Mononuclear cell (primary cell): Measurements from ENCODE around the gene TMEM185B. TPM values are rescaled to one million over a fixed set of nuclear protein-coding genes. Genes with fewer than 3 reads are reported as not detected.
A peak's percentile ranks its signal among the peaks of the same experiment; 100 is the strongest.
"Not testable (repeated sequence)": the region's sequence is repeated elsewhere in the genome, so short reads cannot be mapped to it uniquely, and the experiment has no call there.

ENCODE experiments used
- H3K27me3 ChIP-seq: 2 replicates; pipeline ENCODE4 v1.6.0; 2011; ENCODE audit warnings: low read length, control low read depth; ENCODE audit not compliant: insufficient read depth
- H3K4me1 ChIP-seq: 2 replicates; pipeline ENCODE4 v1.5.1; 2011; ENCODE audit warnings: mild to moderate bottlenecking, low read length, control low read depth; ENCODE audit not compliant: insufficient read depth
- H3K4me3 ChIP-seq: 2 replicates; pipeline ENCODE4 v1.5.1; 2011; ENCODE audit warnings: mild to moderate bottlenecking, low read length, moderate library complexity
- H3K9me3 ChIP-seq: 2 replicates; pipeline ENCODE4 v1.5.1; 2011; ENCODE audit warnings: low read depth, mild to moderate bottlenecking, control low read depth, low read length
- total RNA-seq: library from RNA; depleted of rRNA; stranded (reverse); fragments of >200 nt; gene quantifications from one replicate; pipeline ENCODE4 v1.2.3, GENCODE V29; 2012

TMEM185B gene
- total RNA-seq: 17.5 TPM

DNA sequence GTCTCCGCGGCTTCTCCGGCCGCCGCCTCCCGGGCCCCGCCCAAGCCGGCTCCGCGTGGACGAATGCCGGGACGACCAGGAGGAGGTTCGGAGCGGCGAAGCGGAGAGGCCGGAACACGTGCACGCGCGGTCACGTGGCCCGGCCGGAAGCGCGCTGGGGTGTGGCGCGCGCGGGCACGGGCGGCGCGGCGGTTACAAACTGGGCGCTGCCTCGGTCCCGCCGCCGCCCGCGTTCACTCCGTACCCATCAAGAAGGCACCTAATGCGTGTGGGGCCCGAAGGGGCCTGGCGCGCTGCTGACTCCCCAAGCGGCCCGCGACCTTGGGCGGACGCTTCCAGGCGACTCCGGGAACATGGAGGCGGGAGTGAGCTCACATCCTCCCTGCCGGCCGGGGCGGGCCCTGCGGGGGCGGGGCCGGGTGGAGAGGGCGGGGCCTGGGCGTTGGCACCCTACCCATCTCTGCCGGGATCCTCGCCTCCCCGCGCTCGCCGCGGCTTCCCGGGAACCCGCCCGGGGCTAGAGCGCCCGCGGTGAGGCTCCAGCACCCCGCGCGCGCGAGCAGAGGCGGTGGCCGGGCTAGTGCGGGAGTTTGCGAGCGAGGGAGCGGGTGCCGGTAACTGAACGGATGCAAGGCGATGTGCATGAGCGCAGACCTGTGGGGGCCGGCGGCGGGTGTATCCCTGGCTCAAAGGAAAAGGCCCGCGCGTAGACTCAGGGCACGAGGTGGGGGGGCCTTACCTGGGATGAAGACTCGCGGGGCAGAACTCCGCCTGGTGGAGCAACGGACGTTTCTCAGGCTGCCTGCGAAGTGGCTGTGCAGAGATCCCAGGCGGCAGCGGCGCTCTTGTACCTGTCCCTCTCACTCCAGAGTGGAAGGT lies at the start of gene TMEM185B:
Gene TMEM185B, minus strand, starts transcription at position 367 of the 879 bp plus-strand sequence. CDS start 424 bp downstream, outside the sequence.
- no peaks in the 10 kb centered on the region for H3K9me3 ChIP-seq
- H3K4me1 ChIP-seq: peaks cover 32% of the 10 kb centered on the region
- H3K4me3 ChIP-seq: peak within 1 kb of the TSS; percentile 58
- H3K27me3 ChIP-seq: no peaks in the 10 kb centered on the region

DNA sequence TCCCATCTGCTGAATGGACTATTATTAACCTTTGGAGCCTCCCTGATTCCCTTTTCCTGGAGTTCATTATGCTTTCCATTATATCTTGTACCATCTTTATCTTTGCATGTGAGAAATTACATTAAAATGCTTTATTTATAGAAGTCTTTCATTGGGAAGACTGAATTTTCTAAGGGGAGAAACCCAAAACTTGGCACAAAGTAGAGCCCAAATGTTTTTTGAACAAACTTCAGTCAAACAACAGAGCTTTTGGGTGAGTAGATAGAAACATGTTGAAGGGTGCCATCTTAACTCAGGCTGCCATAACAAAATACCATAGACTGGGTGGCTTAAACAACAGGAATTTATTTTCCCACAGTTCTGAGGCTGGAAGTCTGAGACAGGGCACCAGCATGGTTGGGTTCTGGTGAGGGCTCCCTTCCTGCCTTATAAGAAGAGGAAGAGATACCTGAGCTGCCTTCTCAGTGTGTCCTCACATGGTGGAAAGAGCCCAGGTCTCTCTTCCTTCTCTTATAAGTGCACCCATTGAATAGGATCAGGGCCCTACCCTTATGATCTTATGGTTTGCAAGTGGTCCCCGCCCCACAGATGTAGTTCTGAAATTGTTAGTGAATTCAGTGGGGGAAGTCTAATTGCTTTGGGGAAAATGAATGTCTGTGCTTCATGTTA lies 48.6 kb upstream of the TMEM185B start:
- no peak overlapping the region for H3K4me3 ChIP-seq
- peaks cover 16% of the 10 kb centered on the region for H3K4me1 ChIP-seq
- H3K9me3 ChIP-seq: no peaks in the 10 kb centered on the region
- H3K27me3 ChIP-seq: no peaks in the 10 kb centered on the region

DNA sequence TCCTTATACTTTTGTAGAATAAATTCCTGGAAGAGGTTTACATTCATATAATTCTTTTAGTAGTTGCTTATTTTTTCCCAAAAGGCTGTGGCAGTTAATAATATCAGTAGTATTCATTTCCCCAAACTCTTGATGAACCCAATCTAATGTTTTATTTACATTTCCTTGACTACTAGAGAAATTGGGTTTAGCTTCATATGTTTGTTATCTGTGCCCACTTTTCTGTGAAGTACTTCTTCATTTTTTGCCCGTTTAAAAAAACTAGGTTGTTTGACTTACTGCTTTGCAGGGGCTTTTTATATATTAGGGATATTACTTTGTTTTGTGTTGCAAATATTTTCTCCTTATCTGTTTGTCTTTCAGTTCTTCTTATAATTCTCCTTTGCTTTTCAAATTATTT lies 46.6 kb upstream of the TMEM185B start:
- H3K27me3 ChIP-seq: no peaks in the 10 kb centered on the region
- no peak overlapping the region for H3K4me3 ChIP-seq
- no peaks in the 10 kb centered on the region for H3K9me3 ChIP-seq
- H3K4me1 ChIP-seq: peaks cover 14% of the 10 kb centered on the region

DNA sequence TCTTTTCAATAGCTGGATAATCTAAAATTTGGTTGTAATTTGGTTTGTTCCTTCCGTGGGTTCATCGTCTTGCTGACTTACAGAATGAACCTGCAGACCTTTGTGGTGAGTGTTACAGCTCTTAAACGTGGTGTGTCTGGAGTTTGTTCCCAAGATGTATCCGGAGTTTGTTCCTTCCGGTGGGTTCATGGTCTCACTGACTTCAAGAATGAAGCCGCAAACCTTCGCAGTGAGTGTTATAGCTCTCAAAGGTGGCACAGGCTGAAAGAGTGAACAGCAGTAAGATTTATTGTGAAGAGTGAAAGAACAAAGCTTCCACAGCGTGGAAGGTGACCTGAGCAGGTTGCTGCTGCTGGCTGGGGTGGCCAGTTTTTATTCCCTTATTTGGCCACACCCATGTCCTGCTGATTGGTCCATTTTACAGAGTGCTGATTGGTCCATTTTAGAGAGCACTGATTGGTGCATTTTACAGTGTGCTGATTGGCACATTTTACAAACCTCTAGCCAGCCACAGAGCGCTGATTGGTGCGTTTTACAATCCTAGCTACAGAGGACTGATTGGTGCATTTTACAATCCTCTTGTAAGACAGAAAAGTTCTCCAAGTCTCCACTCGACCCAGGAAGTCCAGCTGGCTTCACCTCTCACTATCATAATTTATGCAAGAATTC lies 46.0 kb upstream of the TMEM185B start:
- Histone ChIP-seq H3K9me3 (no peaks in the 10 kb centered on the region), H3K4me1 (peaks cover 20% of the 10 kb centered on the region), H3K27me3 (no peaks in the 10 kb centered on the region), H3K4me3 (no peak overlapping the region)

DNA sequence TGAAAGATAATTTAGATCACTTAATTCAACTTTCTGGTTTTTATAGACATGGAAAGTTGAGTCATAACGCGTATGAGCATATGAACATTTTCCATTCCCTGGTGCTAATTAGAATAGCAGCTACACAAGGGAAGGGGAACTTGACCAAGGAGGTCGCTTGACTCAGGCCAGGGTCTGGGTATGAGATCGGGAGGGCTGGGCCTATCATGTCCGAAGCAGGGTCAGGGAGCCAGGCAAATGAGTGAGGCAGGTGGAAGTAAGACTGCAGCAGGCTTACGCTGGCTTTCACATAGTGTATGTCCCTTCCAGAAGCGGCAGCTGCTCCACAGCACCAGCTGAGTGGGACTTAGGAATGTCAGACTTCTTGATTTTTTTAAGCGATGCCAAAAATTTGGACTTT lies 44.1 kb upstream of the TMEM185B start:
- Histone ChIP-seq H3K27me3 (no peaks in the 10 kb centered on the region), H3K4me1 (peaks cover 28% of the 10 kb centered on the region), H3K4me3 (no peak overlapping the region), H3K9me3 (no peaks in the 10 kb centered on the region)

DNA sequence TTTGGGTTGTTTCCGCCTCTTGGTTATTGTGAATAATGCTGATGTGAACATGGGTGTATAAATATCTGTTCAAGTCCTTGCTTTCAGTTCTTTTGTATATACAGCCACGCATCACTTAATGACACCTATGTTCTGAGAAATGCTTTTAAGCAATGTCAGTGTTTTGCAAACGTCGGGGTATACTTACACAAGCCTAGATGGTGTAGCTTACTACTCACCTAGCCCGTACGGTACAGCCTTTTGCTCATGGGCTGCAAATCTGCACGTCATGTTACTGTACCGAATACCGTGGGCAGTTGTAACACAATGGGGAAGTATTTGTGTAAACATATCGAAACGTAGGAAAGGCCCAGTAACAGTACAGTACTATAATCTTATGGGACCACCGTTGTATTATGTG lies 41.8 kb upstream of the TMEM185B start:
- H3K9me3 ChIP-seq: no peaks in the 10 kb centered on the region
- H3K4me1 ChIP-seq: peaks cover 50% of the 10 kb centered on the region
- no peak overlapping the region for H3K4me3 ChIP-seq
- H3K27me3 ChIP-seq: no peaks in the 10 kb centered on the region

DNA sequence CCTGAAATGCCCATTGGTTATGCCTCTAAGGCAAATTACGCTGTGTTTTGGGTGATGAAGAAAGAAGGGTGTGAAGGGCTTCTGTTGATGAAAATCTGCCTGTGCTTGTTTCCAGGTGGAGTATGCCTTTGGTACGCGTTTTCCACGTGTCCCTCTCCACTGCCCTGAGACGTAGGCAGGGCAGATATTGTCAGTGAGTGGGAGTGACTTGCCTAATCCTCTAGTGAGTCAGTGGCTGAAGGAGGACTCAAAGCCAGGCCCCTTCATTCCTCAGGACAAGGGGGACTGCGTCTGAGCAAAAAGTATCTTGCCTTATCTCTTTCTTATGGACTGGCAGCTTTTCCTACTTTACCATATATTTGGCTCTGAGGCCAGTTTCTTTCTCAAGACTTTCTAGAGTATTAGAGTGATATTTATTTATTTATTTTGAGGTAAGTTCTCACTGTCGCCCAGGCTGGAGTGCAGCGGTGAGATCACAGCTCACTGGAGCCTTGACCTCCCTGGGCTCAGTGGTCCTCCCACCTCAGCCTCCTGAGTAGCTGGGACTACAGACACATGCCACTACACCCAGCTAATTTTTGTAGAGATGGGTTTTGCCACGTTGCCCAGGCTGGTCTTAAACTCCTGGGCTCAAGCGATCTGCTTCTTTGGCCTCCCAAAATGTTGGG lies 39.7 kb upstream of the TMEM185B start:
- H3K9me3 ChIP-seq: no peaks in the 10 kb centered on the region
- H3K4me3 ChIP-seq: no peak overlapping the region
- H3K27me3 ChIP-seq: no peaks in the 10 kb centered on the region
- H3K4me1 ChIP-seq: peaks cover 57% of the 10 kb centered on the region

DNA sequence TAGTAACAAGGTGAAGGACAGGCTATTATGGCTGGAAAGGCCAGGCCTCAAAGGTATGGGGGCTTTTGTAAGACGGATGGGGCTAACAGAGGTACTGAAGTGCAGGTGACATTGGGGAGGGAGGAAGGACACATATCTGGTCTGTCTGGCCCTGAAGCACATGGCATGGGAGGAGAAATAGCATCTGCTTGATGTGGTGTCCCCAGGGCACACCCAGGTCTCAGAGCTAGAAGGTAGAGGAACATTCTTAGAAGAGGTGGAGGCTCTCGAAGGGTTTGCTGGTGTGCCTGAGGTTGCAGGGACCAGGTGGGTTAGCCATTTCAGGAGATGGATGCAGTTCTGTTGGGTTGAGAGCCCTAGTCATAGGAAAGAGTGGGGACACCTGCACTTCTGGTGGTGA lies 39.0 kb upstream of the TMEM185B start:
- Histone ChIP-seq H3K4me1 (peaks cover 64% of the 10 kb centered on the region), H3K9me3 (no peaks in the 10 kb centered on the region), H3K27me3 (no peaks in the 10 kb centered on the region), H3K4me3 (no peak overlapping the region)

DNA sequence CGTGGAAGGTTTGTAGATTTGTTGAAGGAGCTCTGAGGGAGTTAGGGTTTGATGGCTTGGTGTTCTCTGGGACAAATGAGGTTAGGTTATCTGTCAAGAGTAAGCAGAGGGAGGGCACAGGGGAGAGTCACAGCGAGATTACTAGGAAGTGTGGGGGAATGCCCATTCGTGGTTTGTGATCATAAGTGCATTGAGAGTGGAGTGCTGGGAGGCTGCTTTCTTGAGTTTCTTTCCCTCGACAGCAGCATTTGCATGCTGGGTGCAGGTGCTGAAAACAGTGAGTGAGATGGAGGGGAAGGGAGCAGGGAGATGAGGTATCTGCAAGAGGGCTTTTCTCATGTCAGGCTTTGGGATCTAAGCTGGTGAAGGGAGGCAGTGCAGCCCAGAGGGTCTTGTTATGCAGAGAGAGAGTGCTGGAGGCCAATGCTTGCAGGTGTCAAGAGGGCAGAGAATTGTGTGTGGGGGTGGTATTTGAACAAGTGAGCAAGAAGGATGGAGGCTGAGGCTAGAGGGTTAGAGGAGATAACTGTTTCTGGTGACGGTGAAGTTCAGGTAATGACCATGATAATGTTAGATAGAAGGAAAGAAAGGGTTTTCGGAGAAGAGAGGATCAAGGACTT lies 38.3 kb upstream of the TMEM185B start:
- no peak overlapping the region for H3K4me3 ChIP-seq
- peaks cover 67% of the 10 kb centered on the region for H3K4me1 ChIP-seq
- no peaks in the 10 kb centered on the region for H3K27me3 ChIP-seq
- H3K9me3 ChIP-seq: no peaks in the 10 kb centered on the region

DNA sequence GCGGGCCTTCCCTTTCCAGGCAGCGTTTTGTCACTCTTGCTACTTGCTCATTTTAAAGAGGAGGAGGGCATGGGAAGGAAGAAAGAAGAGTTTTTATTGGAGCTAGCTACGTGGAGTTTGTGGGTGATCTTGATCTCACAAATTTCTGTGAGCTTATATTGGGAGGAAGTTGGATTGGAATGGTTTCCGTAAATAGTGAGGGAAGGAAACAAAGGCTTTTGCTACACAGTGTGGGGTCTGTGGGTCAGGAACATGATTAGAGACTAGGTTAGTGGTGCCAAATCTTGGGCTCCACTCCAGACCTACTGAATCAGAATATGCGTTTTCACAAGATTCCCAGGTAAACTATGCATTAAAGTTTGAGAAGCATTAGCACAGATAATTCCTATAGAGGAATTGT lies 37.5 kb upstream of the TMEM185B start:
- no peak overlapping the region for H3K4me3 ChIP-seq
- H3K9me3 ChIP-seq: no peaks in the 10 kb centered on the region
- no peaks in the 10 kb centered on the region for H3K27me3 ChIP-seq
- peaks cover 72% of the 10 kb centered on the region for H3K4me1 ChIP-seq

DNA sequence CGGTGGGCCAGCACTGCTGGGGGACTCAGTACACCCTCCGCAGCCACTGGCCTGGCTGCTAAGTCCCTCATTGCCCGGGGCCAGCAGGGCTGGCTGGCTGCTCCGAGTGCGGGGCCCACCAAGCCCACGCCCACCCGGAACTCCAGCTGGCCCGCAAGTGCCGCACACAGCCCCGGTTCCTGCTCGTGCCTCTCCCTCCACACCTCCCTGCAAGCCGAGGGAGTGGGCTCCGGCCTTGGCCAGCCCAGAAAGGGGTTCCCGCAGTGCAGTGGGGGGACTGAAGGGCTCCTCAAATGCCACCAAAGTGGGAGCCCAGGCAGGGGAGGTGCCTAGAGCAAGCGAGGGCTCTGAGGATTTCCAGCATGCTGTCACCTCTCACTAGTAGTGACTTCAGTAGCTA lies 36.7 kb upstream of the TMEM185B start:
- H3K9me3 ChIP-seq, H3K4me3 ChIP-seq, H3K27me3 ChIP-seq: not testable (repeated sequence)
- peaks cover 76% of the 10 kb centered on the region for H3K4me1 ChIP-seq

DNA sequence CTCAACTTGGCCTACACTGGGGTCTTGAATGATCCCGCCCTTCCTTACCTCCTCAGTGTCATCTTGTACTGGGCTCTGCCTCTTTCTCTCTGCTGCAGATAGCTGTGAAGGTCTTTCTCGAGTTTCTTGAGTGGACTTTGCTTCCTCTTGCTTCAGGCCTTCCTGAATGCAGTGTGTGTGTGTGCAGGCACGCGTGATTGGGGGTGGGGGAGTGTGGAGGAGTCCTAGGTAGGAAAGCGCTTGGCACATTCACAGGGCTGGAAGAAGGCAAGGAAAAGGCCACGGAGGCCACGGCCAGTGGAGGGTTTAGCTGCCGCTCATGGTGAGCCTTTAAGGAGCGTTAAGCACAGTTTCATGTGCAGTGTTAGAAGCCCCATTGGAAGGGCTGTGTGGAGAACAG lies 35.0 kb upstream of the TMEM185B start:
- Histone ChIP-seq H3K27me3 (no peaks in the 10 kb centered on the region), H3K4me3 (no peak overlapping the region), H3K9me3 (no peaks in the 10 kb centered on the region), H3K4me1 (peaks cover 83% of the 10 kb centered on the region)

DNA sequence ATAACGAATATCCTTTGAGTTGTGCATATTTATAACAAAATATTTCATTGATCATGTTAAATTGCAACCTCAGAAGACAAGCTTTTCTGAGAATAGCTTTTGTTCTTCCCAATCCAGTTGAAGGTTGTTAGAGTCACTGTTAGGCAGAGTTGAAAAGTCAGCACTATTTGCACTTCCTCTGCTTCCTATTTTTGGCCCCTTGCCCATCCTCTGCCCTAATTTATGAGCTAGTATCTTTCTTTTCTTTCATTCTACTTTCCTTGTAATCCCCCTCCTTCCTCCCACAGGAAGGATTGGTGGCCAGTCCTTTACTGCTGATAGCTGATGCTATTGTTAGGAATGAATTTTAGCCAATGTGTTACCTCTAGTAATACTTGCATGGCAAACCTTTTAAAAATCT lies 34.3 kb upstream of the TMEM185B start:
- Histone ChIP-seq H3K4me3 (no peak overlapping the region), H3K4me1 (peaks cover 77% of the 10 kb centered on the region), H3K9me3 (no peaks in the 10 kb centered on the region), H3K27me3 (no peaks in the 10 kb centered on the region)

DNA sequence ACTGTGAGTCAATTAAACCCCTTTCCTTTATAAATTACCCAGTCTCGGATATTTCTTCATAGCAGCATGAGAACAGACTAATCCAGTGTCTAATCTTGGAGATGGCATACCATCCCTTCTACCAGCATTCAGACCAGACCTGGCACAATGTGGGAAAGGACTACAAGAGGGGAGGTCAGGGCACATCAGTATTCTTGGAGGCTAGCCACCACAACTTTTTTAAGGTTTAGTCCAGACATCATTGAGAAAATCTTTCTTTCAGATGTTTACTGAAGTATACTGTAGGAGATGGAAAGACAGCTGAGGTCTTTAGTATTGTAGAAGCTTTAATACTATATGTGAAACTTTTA lies 33.4 kb upstream of the TMEM185B start:
- H3K4me3 ChIP-seq: no peak overlapping the region
- H3K4me1 ChIP-seq: peaks cover 73% of the 10 kb centered on the region
- H3K27me3 ChIP-seq: no peaks in the 10 kb centered on the region
- no peaks in the 10 kb centered on the region for H3K9me3 ChIP-seq
